HG03097 (cell line): ENCODE data around the gene ASCL5.
"Not testable (repeated sequence)": the region's sequence is repeated elsewhere in the genome, so short reads cannot be mapped to it uniquely, and the experiment has no call there.

Experiments
- ATAC-seq: cut with Tn5 transposase; IDR thresholded peaks from one replicate; pipeline ENCODE4 v1.9.1; 2021; ENCODE audit not compliant: unreplicated experiment, low FRiP score

ASCL5 gene, protein sequence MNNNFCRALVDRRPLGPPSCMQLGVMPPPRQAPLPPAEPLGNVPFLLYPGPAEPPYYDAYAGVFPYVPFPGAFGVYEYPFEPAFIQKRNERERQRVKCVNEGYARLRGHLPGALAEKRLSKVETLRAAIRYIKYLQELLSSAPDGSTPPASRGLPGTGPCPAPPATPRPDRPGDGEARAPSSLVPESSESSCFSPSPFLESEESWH

DNA sequence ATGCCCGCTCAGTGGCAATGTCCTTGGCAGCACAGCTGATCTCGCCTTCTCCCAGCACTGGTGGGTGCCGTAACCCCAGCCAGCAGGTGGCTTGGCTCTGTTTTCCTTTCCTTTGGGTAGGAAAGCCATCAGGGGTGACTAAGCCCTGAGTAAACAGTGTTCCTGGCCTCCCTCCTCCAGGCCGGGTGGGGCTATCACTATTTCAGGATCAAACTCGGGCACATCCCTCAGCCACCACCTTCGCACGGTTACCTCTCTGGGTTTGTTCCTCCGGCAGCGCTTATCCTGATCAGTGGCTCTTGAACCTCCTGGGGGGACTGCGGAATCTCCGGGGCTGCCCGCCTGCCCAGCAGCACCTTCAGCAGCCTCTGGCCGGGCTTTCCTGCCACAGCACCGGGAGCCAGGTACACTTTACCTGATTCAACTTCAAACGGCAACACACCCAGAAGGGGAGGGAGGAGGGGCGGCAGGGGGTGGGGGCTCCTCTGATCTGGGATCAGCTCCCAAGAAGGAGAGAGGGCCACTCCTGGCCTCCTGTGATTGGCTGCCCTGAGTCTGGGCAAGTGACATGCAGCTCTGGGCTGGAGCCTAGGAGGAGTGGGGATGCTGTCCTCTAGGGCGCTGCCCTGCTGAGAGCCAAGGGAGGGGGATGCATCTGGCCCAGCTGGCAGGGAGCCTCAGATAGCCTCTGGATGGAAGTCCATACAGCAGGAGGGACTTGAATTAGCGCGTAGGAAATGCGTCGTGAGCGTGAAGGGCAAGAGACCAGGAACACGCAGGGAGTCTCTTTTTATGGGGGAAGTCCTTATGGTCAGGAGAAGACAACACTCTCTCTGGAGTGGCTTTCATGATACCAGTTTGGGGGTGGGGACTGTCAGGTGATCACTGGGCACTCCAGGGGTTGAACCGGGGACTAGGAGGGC, at the start of gene ASCL5:
TSS of gene ASCL5 (minus strand) at position 353 of the 923 bp plus-strand sequence. CDS start 11,812 bp downstream, outside the sequence.
- ATAC-seq: no peak

DNA sequence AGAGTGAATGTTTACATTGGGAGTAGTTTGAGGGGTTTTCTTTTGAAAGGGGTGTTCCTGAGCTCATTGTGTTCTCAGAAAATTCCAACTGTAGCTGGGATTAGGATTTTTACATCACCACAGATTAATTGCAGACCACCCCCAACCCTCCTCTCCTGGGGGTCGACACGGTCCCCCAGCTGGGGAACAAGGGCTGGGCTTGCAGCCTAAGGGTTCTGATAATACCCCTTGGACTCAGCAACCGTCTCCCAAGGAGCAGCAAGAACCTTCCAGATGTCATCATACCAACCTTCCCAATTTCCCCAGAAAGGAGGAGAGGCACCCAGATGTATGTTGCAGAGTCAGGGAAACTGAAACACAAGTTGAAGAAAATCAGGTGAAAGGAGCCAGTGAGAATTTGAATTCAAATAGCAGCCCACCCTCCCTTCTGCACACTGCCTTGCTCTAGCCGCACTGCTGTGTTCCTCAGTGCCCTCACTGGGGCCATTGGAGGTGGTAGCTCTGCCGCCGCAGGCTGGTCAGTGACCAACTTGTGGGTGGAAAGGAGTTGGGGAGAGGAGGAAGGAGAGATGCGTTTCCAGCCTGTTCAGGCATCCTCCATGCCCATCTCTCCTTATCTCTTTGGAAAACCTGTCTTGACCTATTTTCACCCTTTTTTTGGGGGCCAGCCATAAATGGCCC, 49.0 kb upstream of the ASCL5 start:
- no peak for ATAC-seq

DNA sequence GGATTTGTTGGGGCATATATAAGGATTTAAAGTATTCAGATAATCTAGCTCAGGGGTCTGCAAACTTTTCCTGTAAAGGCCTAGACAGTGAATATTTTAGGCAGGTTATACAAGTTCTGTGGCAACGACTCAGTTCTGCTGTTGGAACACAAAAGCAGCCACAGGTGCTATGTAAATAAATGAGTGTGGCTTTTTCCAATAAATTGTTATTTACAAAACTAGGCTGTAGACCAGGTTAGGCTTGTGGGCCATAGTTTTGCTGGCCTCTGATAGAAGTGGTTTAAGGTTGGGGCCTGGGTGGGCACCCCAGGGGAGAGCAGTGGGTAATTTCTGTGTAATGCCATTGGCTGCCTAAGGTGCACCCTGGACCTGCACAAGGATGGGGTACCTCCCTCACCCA, 46.8 kb upstream of the ASCL5 start:
- ATAC-seq: no peak

DNA sequence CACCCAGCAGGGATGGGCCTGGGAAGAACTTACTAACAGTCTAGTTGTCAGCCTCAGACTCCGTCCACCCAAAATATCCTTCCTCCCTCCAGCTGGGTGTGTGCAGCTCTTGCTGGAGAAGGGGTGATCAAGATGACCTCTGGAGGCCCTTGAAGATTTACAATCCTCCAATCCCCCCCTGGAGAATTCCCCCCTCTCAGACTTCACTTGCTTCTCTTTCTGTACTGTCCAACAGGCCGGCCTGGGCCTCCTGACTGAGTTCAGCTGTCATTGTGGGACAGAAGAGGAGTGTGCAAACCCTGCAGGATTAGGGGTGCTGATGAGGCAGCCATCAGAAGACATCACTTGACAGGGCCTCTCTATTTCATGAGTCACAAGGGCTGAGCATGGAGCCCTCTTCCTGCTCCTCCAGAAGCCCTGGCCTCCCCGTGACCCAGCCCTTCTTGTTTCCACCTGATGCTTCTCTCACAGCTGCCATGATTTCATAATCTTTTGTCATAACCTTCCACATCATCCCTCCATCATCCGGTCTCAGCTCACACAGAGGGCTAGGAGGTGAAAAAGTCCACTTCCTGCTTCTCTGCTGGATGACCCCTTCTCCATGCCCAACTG, 46.1 kb upstream of the ASCL5 start:
- no peak for ATAC-seq

DNA sequence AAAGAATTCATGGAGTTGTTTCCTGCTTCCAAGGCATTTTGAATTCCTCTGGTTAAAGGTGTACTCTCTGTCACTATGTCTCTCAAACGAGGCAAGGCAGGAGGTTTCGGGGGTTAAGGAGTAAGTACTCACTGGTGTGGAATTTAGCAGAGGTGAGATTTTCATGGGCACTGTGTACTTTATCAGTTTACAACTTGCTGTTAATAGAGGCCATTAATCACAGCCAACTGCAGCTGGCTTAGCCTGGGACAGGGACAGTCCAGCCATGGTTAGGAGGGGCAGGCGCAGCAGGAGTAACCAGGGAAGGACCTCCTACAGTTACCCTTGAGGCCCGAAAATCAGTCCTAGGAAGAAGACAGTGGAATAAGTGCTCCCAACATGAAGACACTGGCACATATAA, 45.3 kb upstream of the ASCL5 start:
- no peak for ATAC-seq

DNA sequence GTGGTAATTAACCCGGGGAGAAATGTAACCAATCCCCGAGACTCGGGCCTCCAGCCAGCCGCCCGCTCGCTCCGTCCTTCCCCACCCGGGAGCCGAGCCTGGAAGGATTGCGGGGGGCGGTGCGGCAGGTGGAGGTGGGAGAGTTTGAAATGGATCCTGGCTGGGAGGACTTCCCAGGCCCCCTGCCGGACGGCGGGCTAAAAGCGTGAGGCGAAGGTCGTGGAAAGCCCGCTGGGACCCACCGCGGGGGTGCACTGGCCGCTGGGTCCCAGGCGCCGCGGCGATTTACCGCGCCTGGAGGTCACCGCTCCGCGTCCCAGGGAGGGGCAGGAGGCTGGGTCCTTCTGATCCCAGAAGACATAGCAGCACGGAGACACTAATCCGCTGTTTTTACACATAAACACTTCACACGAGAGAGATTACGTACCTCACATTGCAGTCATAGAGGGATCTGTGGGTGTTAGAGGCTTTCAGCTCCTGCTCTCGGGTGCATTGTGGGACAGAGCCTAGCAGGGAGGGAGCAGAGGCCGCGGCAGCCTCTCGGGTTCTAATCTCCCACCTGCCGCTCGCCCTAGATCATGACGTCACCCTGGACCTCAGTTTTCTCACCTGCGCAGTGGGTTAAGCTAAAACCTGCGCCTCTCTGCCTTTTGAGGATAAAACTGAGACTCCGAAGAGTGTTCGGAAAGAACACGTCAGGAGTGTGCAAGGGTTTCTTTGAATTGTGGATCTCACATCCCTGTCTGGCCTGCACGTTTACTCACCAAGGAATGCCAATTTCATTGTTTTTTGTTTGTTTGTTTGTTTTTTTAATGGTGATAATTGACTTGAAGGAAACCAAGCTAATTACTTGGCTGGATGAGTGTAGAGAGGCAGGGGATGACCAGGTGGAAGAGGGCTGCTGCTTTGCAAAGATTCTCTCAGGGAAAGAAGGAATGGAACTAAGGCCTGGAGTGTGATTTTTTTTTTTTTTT, 44.4 kb upstream of the ASCL5 start:
- ATAC-seq: no peak

DNA sequence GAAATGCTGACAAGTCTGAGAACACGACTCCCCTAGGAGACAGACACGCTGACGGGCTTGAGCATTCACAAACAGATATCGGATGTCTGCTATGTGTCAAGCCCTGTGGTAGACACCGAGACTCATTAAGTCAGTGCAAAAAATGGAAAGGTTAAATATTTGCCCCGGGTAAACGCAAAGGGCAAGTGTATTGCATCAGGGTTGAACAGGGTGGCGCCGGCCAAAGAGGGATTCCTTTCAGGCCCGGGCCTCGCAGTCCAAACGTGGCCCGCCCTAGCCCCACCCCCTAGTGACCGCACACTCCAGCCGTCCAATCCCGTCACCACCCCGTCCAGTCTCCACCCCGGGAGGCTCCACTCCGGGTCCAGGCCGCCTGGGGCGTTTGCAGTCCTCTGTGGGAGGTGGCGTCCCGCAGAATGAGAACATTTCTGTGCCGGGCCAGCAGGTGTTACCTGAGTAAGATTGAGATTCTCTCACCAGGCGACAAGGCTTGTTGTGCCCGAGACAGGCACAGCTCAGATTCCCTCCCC, 43.6 kb upstream of the ASCL5 start:
- ATAC-seq: peak; percentile 88

DNA sequence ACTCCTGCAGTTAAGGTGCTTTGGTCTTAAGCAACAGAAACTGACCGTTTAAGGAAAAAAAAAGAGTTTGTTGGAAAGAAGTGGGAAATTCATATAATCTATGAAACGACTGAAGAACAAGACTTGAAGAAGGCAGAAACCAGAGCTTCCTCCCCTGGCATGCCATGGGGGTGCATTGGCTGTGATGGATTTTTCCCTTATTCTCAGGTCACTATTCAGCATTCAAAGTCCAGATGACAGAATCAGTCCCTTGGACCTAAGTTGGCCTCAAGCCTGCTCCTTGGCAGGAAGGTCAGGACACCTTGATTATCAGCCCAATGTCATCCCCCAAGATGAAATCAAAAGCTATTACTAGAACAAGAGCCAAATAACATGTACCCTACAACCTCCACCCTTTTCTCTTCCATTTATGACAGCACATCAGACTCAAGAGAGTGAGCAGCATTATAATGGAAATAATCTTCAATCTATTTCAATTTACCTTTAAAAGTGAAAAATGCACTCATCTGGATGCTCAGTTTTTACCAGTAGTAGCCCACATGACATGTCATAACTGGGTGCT, 43.1 kb upstream of the ASCL5 start:
- no peak for ATAC-seq

DNA sequence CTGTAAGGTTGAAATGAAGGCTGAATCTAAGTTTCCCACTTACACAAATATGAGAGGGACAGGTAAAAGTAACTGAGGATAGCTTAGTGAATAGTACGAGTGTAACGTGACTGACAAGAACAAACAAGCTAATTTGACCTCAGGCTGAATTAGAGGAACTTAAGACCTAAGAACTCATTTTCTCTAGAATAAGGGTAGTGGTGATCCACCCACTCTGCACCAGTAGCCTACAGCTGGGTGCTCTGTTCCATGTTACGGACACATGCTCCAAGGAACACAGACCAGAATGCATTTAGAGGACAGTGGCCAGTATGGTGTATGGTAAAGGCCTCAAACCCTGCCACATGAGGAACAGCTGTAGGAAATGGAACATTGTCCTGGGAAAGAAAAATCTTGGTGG, 42.2 kb upstream of the ASCL5 start:
- no peak for ATAC-seq

DNA sequence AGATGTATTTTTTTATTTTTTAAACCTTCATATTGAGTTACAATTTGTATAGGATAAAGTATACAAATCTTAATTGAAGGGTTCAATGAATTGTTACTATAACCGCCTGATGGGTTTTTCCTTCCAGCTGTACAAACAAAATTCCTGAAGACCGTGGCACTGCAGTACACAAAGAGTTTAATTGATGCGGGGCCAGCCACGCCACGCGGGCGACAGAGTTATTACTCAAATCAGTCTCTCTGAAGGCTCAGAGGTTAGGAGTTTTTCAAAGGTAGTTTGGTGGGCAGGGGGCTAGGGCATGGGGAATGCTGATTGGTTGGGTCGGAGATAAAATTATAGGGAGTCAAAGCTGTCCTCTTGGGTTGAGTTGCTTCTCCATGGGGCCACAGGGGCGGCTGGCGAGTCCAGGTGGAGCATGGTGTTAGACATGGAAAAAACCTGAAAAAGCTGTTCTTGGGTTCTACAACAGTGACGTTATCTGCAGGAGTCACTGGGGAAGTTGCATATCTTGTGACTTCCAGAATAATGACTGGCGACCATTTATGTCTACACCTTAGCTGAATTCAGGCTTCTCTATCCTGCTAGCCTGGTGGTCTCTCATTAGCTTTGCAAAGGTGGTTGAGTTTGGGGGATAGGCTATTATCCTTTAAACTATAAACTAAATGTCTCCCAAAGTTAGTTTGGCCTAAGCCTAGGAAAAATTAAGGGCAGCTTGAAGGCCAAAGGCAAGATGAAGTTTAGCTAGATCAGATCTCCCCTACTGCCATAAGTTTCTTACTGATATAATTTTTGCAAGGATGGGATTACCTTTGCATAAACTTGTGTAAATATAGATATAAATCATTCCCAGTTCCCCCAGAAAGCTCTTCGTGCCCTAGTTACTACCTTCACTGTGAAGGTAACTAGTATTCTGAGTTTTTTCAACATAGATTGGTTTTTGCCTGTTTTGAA, 40.3 kb upstream of the ASCL5 start:
- ATAC-seq: no peak

DNA sequence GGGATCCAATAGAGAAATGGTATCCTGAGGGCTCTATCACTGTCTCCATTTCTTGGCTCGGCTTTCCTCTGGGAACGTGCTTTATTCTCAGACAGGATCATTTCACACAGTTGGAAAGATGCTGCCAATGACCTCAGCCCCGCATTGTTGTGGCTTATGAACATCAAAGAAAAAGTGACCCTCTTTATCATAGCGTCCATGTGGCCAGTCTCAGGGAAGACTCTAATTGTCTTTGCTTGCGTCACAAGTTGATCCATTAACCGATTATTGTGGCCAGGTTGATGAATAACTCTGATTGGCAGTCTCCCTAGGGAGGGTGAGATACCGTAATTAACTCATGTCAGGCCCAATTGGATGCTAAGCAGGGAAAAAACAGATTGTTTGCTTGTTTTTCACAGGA, 37.7 kb upstream of the ASCL5 start:
- ATAC-seq: no peak

DNA sequence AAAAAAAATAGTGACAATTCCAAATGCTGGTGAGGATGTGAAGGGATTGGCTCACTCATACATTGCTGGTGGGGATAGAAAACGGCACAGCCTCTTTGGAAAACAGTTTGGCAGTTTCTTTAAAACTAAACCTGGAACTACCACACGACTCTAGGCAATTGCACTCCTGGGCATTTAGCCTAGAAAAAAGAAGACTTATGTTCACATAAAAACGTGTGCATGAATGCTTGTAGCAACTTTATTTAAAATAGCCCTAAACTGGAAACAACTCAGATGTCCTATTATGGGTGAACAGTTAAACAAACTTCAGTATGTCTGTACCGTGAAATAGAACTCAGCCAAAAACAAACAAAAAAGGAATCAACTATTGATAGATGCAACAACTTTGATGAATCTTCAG, 36.7 kb upstream of the ASCL5 start:
- no peak for ATAC-seq

DNA sequence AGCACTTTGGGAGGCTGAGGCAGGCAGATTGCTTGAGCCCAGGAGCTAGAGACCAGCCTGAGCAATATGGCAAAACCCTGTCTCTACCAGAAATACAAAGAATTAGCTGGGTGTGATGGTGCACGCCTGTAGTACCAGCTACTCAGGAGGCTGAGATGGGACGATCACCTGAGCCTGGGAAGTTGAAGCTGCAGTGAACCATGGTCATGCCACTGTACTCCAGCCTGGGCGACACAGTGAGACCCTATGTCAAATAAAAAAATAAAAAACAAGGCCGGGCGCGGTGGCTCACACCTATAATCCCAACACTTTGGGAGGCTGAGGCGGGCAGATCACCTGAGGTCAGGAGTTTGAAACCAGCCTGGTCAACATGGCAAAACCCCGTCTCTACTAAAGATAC, 36.1 kb upstream of the ASCL5 start:
- ATAC-seq: not testable (repeated sequence)

DNA sequence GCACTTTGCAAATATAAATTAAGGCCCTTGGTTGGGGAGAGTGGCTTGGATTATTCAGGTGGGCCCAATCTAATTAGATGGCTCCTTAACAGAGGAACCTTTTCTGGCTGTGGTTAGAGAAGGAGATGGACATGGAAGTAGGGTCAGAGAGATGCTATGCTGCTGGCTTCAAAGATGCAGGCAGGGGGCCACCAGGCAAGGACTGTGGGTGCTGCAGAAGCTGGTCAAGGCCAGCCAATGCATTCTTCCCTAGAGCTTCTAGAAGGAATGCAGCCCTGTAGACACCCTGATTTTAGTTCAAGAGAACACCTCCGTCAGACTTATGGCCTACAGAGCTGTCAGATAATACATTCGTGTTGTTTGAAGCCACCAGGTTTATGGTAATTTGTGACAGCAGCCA, 31.0 kb upstream of the ASCL5 start:
- ATAC-seq: no peak

DNA sequence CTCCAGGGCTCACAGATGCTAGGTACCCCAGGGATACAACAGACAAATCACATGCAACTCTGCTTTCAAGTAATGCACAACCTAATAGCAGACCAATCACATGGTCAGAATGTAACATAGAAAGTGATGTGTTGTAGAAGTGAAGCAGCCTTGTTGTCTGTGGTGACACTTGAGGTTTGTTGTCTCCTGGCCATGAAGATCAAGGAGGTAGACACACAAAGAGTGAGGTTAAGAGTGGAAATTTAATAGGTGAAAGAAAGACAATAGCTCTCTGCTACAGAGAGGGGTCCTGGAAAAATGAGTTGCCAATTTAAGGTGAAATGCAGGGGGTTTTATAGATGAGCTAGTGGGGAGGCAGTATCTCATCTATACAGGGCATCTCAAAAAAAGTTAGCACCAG, 29.8 kb upstream of the ASCL5 start:
- ATAC-seq: no peak

DNA sequence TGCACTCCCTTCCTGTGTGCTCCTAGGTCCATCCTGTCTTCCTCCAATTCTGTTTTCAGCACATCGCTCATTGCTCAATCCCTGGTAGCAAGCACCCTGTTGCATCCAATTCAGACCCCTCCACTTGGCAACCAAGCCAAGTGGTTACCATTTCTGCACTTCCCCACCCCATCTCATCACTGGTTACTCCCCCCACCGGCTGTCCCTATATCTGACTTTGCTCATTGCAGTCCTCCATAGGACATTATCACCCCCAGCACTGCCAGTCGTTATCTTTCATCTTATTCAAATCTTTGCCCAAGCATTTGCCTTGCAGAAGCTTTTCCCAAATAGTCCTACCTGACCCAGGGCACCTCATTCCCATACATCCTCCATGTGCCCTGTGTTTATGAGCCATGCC, 29.4 kb upstream of the ASCL5 start:
- ATAC-seq: no peak

DNA sequence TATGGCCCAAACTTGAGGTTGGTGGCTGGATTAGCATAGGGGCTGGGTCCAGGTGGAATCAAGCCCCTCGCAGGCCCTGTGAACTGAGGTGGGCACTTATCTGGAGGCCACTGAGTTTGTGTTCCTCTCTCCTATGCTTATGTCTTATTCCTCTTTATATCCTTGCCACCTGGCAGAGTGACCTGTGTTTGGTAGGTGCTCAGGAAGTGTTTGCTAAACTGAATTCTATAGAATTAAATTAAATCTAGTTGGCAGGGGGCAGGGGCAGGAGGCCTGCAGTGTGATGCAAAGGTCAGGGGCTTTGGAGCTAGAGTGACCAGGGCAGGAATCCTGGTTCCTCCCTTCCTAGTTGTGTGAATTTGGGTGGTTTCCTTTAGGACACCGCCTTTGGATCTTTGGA, 28.4 kb upstream of the ASCL5 start:
- ATAC-seq: no peak
